Breast epithelium (tissue), 4 donors: Measurements from ENCODE around the gene PSMC3IP. TPM values are rescaled to one million over a fixed set of nuclear protein-coding genes. Genes with fewer than 3 reads are reported as not detected.

ENCODE experiments used
- DNase-seq, 2 donors: peaks; one replicate each; pipeline ENCODE4 v3.0.0-alpha.2; 2019; ENCODE audit warnings: low spot score in 2 of 2
- H3K27ac ChIP-seq, 2 donors: fragments of 200-600 bp; sonication (generic) in 1 of 2; one replicate each; pipeline ENCODE4 v1.5.1; 2016 to 2019; ENCODE audit warnings: mild to moderate bottlenecking in 1 of 2
- H3K27me3 ChIP-seq, 2 donors: fragments of 200-600 bp; sonication (generic) in 1 of 2; one replicate each; pipeline versions ENCODE4 v1.5.1 to v1.6.0; 2017 to 2019; ENCODE audit warnings: control low read depth in 1 of 2, mild to moderate bottlenecking in 1 of 2
- H3K36me3 ChIP-seq: fragments of 200-600 bp; one replicate; pipeline ENCODE4 v1.5.1; 2019
- H3K4me1 ChIP-seq, 2 donors: fragments of 200-600 bp; sonication (generic); one replicate each; pipeline ENCODE4 v1.5.1; 2016 to 2019; ENCODE audit warnings: control low read depth in 1 of 2
- H3K4me3 ChIP-seq, 3 donors: fragments of 200-600 bp; sonication (generic); 1 replicate in 2 of 3; 2 replicates in 1 of 3; pipeline ENCODE4 v1.5.1; 2016 to 2019; ENCODE audit warnings: mild to moderate bottlenecking in 3 of 3, moderate library complexity in 2 of 3
- H3K9me3 ChIP-seq, 2 donors: fragments of 200-600 bp; sonication (generic) in 1 of 2; one replicate each; pipeline ENCODE4 v1.5.1; 2016 to 2019; ENCODE audit warnings: control low read depth in 1 of 2
- POLR2A ChIP-seq: fragments of 450-650 bp; IDR thresholded peaks from one replicate; pipeline ENCODE4 v1.6.1; 2016; ENCODE audit warnings: antibody characterized with exemption, mild to moderate bottlenecking, moderate library complexity
- POLR2AphosphoS5 ChIP-seq, 3 donors: sonication (generic); formaldehyde crosslinking; IDR thresholded peaks; one replicate each; pipeline ENCODE4 v1.6.1; 2017; ENCODE audit warnings: antibody characterized with exemption in 3 of 3
- intact Hi-C: fragments of 100-400 bp; cut with DNase I; formaldehyde crosslinking; loops from one replicate; pipeline ENCODE4 v1.15.1; 2023; ENCODE audit warnings: low total_unique reads
- total RNA-seq, 3 donors: library from RNA; depleted of rRNA; stranded (reverse); fragments of >200 nt; gene quantifications; one replicate each; pipeline ENCODE4 v1.1.0, GENCODE V29; 2016
- TF ChIP-seq, protein P1 (sequence below), 3 donors: fragments of 450-650 bp; IDR thresholded peaks; one replicate each; pipeline ENCODE4 v1.5.1; 2016 to 2017; ENCODE audit warnings: antibody characterized with exemption in 3 of 3, mild to moderate bottlenecking in 3 of 3, moderate library complexity in 3 of 3

PSMC3IP gene
- total RNA-seq, 3 donors from 2014 or later: 3.3 to 4.2 (median 3.5) TPM

DNA sequence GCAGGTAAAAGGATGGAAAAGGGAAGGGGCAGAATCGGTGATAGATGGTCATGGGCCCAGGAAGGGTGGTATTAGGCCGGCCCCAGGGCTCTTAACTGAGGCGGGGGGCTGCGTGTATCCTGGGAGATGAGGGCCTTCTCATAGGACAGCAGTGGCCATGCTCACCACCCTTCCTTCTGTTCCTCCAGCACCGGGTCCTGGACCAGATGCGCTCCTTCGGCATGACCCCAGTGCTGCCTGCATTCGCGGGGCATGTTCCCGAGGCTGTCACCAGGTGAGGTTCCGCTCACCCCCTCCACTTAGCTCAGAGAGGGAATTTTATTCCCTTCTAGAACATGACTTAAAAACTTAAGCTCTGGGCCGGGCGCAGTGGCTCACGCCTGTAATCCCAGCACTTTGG, 39.0 kb downstream of the PSMC3IP start:
- TF ChIP-seq POLR2A (no peak), POLR2AphosphoS5 (IDR thresholded peaks at IDR 0.05) (no peak)
- TF ChIP-seq, protein P1, sequence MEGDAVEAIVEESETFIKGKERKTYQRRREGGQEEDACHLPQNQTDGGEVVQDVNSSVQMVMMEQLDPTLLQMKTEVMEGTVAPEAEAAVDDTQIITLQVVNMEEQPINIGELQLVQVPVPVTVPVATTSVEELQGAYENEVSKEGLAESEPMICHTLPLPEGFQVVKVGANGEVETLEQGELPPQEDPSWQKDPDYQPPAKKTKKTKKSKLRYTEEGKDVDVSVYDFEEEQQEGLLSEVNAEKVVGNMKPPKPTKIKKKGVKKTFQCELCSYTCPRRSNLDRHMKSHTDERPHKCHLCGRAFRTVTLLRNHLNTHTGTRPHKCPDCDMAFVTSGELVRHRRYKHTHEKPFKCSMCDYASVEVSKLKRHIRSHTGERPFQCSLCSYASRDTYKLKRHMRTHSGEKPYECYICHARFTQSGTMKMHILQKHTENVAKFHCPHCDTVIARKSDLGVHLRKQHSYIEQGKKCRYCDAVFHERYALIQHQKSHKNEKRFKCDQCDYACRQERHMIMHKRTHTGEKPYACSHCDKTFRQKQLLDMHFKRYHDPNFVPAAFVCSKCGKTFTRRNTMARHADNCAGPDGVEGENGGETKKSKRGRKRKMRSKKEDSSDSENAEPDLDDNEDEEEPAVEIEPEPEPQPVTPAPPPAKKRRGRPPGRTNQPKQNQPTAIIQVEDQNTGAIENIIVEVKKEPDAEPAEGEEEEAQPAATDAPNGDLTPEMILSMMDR (IDR thresholded peaks at IDR 0.05): no peak
- Histone ChIP-seq H3K27ac (no peak overlapping the region), H3K27me3 (no peaks in the 10 kb centered on the region), H3K9me3 (no peaks in the 10 kb centered on the region), H3K4me3 (no peak overlapping the region), H3K4me1 (peaks cover 0 to 8% of the 10 kb centered on the region in 2 donors), H3K36me3 (no peaks in the 10 kb centered on the region)
- DNase-seq: no peak
- intact Hi-C loops: no loop called here

DNA sequence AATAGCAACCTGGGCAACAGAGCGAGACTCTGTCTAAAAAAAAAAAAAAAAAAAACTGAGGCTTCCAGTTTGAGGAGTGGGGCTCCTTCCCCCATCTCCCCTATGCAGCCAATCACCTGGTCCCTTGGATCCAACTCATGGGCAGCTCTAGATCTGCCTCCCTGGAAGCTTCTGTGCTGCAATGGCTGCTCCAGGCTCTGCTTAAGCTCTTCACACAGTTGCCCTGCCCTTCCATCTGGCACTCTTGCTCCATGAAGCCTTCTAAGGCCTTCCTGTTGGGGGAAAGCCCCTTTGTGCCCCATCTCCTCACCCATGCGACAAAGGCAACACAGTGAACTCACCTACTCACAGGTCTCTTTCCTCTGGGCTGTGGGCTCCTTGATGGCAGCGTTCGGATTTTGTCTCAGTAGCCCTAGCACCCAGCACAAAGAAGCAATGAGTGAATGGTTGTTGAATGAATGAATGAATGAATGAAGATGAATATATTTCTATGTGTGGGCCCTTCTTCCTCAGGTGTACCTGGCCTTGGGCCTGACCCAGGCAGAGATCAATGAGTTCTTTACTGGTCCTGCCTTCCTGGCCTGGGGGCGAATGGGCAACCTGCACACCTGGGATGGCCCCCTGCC, 39.6 kb downstream of the PSMC3IP start:
- TF ChIP-seq, protein P1 (IDR thresholded peaks at IDR 0.05): no peak
- TF ChIP-seq POLR2A: no peak
- TF ChIP-seq POLR2AphosphoS5 (IDR thresholded peaks at IDR 0.05): no peak
- intact Hi-C loops: no loop called here
- no peak for DNase-seq
- Histone ChIP-seq H3K27ac (no peak overlapping the region), H3K9me3 (no peaks in the 10 kb centered on the region), H3K36me3 (no peaks in the 10 kb centered on the region), H3K27me3 (no peaks in the 10 kb centered on the region), H3K4me3 (no peak overlapping the region), H3K4me1 (peaks cover 0 to 8% of the 10 kb centered on the region in 2 donors)

DNA sequence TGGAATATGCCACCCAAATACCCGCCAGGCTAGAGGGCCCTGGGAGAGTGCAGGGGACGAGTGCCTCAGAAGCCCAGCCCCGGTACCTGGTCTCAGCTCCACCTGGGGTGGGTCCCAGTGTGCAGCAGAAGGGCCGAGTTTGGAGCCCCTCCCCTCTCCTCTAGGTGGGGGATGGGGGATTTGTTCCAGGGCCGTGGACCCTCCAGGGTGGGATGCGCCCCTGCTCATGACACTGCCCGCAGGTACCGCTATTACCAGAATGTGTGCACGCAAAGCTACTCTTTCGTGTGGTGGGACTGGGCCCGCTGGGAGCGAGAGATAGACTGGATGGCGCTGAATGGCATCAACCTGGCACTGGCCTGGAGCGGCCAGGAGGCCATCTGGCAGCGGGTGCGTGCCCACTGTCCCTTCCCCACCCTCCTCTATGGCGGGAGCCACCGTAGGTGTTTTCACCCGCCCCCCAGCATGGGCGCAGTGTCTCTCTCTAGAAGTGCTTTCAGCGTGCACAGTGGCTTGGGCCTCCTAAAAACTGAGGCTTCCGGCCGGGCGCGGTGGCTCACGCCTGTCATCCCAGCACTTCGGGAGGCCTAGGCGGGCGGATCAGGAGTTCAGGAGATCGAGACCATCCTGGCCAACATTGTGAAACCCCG, 40.2 kb downstream of the PSMC3IP start:
- Histone ChIP-seq H3K27me3 (no peaks in the 10 kb centered on the region), H3K4me3 (peak overlapping the region; percentile 61 to 92 (median 71)), H3K4me1 (peaks cover 0 to 8% of the 10 kb centered on the region in 2 donors), H3K9me3 (no peaks in the 10 kb centered on the region), H3K36me3 (no peaks in the 10 kb centered on the region), H3K27ac (peak overlapping the region; percentile 92 to 98)
- no peak for DNase-seq
- TF ChIP-seq, protein P1 (IDR thresholded peaks at IDR 0.05): no peak
- TF ChIP-seq POLR2A: no peak
- no peak for TF ChIP-seq POLR2AphosphoS5 (IDR thresholded peaks at IDR 0.05)
- intact Hi-C loops: no loop called here

DNA sequence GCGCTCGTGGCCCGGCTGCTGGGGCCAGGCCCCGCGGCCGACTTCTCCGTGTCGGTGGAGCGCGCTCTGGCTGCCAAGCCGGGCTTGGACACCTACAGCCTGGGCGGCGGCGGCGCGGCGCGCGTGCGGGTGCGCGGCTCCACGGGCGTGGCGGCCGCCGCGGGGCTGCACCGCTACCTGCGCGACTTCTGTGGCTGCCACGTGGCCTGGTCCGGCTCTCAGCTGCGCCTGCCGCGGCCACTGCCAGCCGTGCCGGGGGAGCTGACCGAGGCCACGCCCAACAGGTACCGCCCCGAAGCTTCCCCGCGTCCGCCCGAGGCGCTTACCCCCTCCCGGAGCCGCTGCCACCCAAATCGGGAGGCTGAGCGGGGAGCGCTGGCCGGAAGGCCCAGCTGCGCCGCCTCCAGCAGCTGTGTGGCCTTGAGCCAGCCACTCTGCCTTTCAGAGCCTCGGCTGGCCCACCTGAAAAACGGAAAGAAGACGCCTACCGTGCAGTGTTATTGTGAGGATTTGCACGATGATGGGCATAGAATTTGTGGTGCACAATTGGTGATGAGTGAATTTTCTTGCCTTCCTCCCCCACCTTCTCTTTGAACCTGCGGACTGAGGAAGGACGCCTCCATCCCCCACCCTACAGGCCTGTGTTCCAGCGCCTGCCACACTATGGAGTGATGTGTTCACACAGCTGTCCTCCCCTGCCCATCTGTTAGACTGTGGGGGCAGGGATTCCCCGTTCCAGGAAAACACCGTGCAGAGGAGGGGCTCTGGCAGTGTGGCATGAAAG, 41.0 kb downstream of the PSMC3IP start:
- intact Hi-C loops: no loop called here
- Histone ChIP-seq H3K4me1 (peaks cover 0 to 8% of the 10 kb centered on the region in 2 donors), H3K9me3 (no peaks in the 10 kb centered on the region), H3K27ac (peak overlapping the region; percentile 92 to 98), H3K27me3 (no peaks in the 10 kb centered on the region), H3K4me3 (peak overlapping the region; percentile 61 to 92 (median 71)), H3K36me3 (no peaks in the 10 kb centered on the region)
- DNase-seq: peak in 1 of 2 donors; percentile 68
- TF ChIP-seq POLR2AphosphoS5 (IDR thresholded peaks at IDR 0.05) (peak in 2 of 3 donors; percentile 37 to 54), POLR2A (no peak)
- TF ChIP-seq, protein P1 (IDR thresholded peaks at IDR 0.05): peak in 1 of 3 donors; percentile 12

DNA sequence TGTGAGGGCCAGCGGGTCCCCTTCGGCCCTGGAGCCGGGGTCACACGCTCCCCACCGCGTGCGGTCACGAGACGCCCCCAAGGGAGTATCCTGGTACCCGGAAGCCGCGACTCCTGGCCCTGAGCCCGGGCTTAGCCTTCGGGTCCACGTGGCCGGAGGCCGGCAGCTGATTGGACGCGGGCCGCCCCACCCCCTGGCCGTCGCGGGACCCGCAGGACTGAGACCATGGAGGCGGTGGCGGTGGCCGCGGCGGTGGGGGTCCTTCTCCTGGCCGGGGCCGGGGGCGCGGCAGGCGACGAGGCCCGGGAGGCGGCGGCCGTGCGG, 41.5 kb downstream of the PSMC3IP start, which contains the start of gene NAGLU:
Gene NAGLU, plus strand, starts transcription at position 194 of the 324 bp plus-strand sequence. Its CDS starts 32 bp downstream, at position 226.
- TF ChIP-seq POLR2A (peak; percentile 48), POLR2AphosphoS5 (IDR thresholded peaks at IDR 0.05) (peak; percentile 94 to 98 (median 97))
- TF ChIP-seq, protein P1 (IDR thresholded peaks at IDR 0.05): no peak
- DNase-seq: peak; percentile 90 to 96
- no peaks in the 10 kb centered on the region for H3K27me3 ChIP-seq
- H3K36me3 ChIP-seq: no peaks in the 10 kb centered on the region
- peak within 1 kb of the TSS; percentile 92 to 98 for H3K27ac ChIP-seq
- H3K9me3 ChIP-seq: no peaks in the 10 kb centered on the region
- H3K4me1 ChIP-seq: peaks cover 0 to 8% of the 10 kb centered on the region in 2 donors
- intact Hi-C loops: no loop called here
- peak within 1 kb of the TSS; percentile 61 to 92 (median 71) for H3K4me3 ChIP-seq
